Umbilical cord (tissue), 2 donors: ENCODE data around the gene SLC35B4. TPM values are rescaled to one million over a fixed set of nuclear protein-coding genes. Genes with fewer than 3 reads are reported as not detected.
"Not testable (repeated sequence)": the region's sequence is repeated elsewhere in the genome, so short reads cannot be mapped to it uniquely, and the experiment has no call there.

ENCODE experiments used
- DNase-seq: peaks from one replicate; pipeline ENCODE4 v3.0.0-alpha.2; 2015; ENCODE audit warnings: low spot score
- total RNA-seq: library from RNA; depleted of rRNA; stranded (reverse); fragments of >200 nt; gene quantifications from one replicate; pipeline ENCODE4 v1.2.3, GENCODE V29; 2014; ENCODE audit warnings: low replicate concordance; ENCODE audit not compliant: insufficient read depth

The SLC35B4 gene
- total RNA-seq, 1 donor from 2014 or later, result 11.3 TPM

- no peak for DNase-seq
These were observed 14.7 kb upstream of the SLC35B4 start for GRCh38 chr7:134331393-134331792.

GRCh38 chr7:134330974-134331373, 14.2 kb upstream of the SLC35B4 start:
- no peak for DNase-seq

GRCh38 chr7:134329614-134330346, 13.1 kb upstream of the SLC35B4 start:
- DNase-seq, result no peak

DNA sequence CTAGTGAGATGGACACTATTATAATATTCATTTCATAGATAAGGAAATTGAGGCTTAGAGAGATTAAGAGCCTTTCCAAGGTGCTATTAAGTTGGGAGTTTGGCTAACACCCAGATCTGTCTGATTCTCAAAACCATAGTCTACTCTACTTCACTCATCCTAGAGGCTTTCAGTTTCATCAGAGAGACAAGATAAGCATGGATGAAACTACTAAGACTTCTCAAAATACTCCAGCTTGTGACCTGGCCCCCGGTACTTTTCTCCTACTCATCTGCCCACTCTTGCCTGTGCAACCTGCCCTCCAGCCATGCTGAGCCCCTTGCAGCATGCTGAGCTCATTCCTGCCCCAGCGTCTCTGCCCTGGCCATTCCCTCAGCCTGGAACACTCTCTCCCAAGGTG, 12.2 kb upstream of the SLC35B4 start:
- no peak for DNase-seq

DNA sequence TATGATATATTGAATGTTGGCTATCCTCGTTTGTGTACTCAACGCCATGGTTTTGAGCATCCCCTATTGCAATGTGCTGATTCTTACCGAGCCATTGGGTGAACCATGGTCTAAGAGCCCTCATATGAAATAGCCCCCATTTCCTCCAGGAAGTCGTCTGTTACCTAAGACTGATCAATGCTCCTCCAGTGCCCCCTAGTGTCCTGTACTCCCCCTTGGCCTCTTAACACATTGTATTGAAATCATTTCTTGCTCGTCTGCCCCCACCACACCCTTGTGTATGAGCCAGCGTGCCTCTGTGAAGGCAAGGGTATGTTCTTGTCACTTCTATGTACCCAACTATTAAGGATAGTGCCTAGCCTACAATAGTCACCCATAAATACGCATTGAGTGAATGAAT, 11.2 kb upstream of the SLC35B4 start:
- DNase-seq, result no peak

DNA sequence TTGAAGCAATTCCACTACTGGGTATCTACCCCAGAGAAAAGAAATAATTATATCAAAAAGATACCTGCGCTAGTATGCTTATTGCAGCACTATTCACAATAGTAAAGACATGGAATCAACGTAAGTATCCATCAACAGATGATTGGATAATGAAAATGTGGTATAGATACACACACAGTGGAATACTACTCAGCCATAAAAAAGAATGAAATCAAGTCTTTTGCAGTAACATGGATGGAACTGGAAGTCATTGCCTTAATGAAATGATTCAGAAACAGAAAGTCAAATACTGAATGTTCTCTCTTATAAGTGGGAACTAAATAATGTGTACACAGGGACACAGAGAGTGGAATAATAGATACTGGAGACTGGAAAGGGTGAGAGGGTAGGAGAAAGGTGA, 7.4 kb upstream of the SLC35B4 start:
- DNase-seq, result no peak

- DNase-seq, result no peak
These were observed 3.5 kb upstream of the SLC35B4 start for GRCh38 chr7:134320201-134320600.

- no peak for DNase-seq
These were observed 1.7 kb upstream of the SLC35B4 start for GRCh38 chr7:134318443-134318842.

DNA sequence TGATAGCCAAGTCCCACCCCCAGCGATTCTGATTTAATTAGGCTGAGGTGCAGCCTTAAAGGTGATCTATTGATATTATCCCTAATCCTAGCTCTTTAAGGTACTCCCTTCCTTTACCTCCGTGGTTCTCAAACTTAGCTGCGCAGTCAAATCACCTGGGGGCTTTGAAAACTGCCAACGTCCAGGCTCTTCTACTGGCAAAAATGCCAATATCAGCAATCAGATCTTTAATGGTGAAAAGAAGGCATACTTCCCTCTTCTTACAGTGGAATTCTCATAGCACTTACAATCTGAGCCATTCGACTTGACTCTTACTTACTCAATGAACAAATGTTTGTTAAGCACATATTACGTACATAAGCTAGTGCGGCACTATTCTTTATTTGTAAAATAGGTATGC, 704 bp upstream of the SLC35B4 start:
- no peak for DNase-seq

- DNase-seq, result peak; percentile 38
These were observed 821 bp downstream of the SLC35B4 start for GRCh38 chr7:134315679-134316538.

GRCh38 chr7:134313543-134313942, 3.2 kb downstream of the SLC35B4 start:
- no peak for DNase-seq

DNA sequence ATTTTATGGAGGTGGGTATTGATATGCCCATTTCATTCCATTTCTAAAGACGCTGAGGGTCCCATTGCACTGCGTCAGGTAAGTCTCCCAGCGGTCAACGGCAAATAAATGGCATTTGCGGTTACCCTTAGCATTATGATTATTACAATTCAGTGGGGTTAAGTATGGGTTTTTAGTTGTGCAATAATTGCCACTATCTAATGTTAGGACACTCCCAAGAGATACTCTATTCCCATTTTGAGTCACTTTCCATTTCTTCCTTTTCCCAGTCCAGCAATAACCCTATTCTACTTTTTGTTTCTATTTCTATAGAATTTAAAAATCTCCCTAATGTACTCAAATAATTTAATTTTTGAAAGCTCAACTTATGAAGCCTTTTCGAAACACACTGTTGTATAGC, 4.0 kb downstream of the SLC35B4 start:
- no peak for DNase-seq

GRCh38 chr7:134311807-134312206, 4.9 kb downstream of the SLC35B4 start:
- DNase-seq, result no peak

DNA sequence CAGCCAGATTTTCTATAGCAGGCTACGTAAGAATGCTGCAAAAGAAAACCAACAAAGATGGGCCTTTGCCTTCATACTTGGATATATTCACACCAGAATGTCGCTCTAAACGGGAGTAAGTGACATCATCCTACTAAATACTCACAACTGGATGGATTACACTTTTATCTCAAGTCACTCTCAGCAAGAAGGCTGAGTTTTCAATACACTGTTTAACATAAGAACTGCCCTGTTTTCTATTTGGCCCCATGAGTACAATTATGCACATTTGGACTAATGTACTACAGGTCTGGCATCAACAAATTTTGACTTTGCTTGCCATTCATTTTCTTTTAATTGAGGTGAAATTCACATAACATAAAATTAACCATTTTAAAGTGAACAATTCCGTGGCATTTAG, 8.2 kb downstream of the SLC35B4 start:
- DNase-seq, result no peak

DNA sequence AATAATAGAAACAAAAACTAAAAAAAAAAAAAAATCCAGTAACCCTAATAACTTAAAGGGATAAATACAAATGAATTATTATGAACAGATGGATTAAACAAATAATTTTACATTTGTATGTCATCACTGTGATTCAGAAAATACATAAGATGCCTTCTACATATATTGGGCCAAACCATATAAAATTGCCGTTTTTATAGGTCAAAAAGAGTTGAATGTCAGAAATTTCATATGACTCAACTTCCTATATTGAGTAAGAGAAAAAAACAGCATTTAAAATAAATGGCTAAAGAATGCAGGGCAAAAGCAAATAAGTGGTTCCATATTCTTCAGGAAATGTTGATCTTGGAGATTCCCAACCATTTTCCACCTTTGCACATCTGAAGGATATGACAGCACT, 9.4 kb downstream of the SLC35B4 start:
- no peak for DNase-seq

DNA sequence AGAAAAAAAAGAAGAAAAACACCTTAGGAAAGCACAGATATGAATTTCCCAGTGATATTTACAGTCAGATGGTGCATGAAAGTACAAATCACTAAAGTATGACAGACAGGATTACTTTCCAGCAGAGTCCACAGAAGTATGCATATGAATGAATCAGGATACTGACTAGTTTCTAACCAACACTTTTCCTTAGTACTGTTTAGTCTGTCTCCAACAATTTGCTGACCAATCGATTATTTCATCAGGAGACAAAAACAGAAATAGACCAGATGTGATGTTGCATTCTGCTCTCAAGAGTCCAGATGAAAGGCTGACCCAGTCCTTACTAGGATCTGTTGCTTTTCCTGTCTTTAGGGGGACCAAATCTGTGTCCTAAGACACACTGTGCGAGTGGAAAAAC, 14.6 kb downstream of the SLC35B4 start:
- no peak for DNase-seq

- no peak for DNase-seq
These were observed 15.1 kb downstream of the SLC35B4 start for GRCh38 chr7:134301592-134301991.

- no peak for DNase-seq
These were observed 15.7 kb downstream of the SLC35B4 start for GRCh38 chr7:134300988-134301387.

DNA sequence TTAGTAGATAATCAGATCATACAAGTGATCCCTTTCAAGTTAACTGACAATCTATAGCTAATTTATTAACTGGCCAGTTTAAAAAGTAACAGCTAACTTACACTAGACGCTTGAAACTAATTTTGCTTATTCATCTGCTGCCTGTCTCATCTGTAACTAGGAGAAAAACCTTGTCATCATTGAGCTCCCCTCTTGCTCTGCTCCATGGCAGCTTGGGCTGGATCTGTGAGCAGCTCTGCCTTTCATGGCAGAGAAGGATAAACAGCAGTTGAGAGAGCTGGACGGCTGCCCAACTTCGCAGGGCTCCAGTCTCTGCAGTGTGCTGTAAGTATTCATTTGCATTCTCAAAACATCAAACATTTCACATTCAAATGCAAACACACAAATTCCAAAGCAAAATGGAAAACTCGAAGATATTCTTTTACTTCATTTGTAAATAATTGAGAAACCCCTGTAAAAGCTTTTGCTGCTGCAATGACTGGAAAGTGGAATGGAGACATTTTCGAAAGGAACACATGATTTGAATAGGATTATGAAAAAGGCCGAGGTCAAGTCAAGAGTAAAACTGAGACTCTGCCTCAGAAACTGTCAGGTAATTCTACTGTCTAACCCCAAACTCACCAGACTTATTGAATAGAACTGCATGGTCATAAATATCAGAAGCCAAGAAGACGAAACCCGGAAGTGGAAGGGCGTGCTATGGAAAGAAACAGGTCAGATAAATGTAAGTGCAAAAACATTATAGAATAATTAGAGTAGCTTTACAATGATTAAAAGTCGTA, 17.6 kb downstream of the SLC35B4 start:
- peak; percentile 92 for DNase-seq

GRCh38 chr7:134297489-134297888, 19.2 kb downstream of the SLC35B4 start:
- DNase-seq, result no peak

- DNase-seq, result not testable (repeated sequence)
These were observed 20.7 kb downstream of the SLC35B4 start for GRCh38 chr7:134295982-134296381.
